HG03520 (cell line): ENCODE data around the gene TSEN54.
"Not testable (repeated sequence)": the region's sequence is repeated elsewhere in the genome, so short reads cannot be mapped to it uniquely, and the experiment has no call there.

ENCODE experiments used
- ATAC-seq: cut with Tn5 transposase; IDR thresholded peaks from one replicate; pipeline ENCODE4 v1.9.1; 2021; ENCODE audit warnings: mild to moderate bottlenecking, moderate library complexity; ENCODE audit not compliant: unreplicated experiment

The TSEN54 gene

GRCh38 chr17:75516255-75516618, at the start of gene TSEN54:
Gene TSEN54, plus strand, starts transcription at chr17:75516528. Its CDS starts 33 bp downstream, at chr17:75516561.
- peak; percentile 69 for ATAC-seq

GRCh38 chr17:75468291-75468754, 48.0 kb upstream of the TSEN54 start:
- no peak for ATAC-seq

DNA sequence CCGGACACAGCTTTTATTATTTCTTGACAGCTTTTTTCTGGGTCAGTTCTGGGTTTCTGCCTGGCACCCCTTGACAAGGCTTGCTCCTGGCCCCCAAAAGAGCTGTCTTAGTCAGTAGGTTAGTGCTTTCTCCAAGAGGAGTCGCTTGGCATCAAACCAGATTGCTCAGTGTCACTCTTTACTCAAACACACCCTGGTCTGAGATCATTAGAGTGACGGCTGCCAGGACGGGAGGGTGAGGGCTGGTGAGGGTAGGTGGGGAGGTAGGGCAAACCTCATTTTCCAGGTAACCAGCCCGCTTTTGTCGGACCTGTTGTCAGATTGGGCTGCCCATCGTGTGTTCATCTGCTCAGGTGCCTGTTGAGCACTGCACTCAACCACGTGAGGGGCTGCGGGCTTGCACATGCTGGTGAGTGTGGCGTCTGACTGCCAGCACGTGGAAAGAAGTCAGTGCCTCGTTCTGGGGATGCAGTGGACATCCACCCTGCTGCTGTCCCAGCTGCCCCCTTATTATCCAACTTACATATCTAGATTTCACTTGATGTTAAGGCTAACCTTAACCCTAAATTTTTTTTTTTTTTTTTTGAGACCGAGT, 47.5 kb upstream of the TSEN54 start:
- ATAC-seq, result no peak

DNA sequence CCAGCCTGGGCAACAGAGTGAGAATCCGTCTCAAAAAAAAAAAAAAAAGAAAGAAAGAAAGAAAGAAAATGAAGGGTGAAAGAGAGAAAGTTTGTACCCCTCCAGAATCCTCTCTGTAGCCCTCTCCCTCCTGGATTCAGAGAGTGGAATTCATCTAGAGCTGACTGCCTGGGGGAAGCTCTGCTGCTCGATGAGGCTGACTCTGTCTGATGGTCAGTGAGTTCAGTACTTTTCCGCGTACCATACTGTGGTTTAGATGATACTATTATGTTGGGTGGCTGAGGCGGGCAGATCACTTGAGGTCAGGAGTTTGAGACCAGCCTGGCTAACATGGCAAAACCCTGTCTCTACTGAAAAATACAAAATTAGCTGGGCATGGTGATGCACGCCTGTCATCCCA, 45.1 kb upstream of the TSEN54 start:
- ATAC-seq, result no peak

GRCh38 chr17:75472119-75472518, 44.2 kb upstream of the TSEN54 start:
- no peak for ATAC-seq

GRCh38 chr17:75473246-75473645, 43.1 kb upstream of the TSEN54 start:
- ATAC-seq, result no peak

- no peak for ATAC-seq
These were observed 41.6 kb upstream of the TSEN54 start for GRCh38 chr17:75474736-75475135.

DNA sequence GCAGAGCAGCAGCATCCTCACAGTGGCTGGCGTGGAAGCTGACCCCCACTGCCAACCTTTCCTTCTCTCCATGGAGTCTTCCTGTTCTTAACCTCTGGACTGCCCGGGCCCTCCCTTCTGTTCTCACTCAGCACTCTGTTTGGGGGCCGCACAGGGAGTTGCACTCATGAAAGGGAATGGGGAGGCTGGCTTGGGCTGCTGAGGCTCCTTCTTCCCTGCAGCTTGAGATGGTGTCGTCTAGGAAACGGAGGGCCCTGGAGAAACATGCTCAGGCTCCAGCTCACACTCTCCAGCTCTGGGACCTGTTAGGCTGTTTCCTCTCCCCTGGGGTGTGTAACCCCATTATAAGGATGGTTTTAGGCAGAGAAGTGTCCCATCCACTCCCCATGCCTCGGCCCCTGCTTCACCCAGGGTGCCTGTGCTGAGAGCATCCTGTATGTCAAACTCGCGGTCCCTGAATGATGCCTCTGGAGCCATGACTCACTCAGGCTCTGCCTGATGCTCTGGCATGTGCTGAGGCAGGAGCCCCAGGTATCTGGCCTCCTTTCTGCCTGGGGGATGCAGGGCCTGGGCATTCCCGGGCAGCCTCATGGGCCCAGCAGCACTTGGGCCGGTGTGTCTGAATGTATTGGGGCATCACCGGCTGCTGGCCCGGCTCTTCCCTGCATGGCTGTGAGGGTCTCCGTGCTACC, 41.0 kb upstream of the TSEN54 start:
- ATAC-seq, result no peak

DNA sequence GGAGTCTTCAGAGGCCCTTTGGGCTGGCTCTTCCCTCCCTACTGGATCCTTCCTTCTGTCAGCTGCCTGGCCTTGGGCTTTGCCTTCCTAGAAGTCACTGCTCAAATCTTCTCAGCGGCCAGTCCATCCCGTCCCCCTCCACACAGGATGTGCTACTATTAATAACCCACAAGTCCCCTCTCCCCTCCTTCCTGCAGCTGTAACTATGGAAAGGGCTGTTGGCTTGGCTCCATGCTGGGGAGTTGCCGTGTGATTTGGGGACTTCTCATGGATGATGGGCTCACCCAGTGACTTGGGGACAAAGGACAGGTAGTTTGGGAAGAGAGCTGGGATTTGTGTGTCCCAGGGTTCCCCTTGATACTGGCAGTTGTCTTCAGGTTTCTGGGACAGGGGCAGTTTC, 40.5 kb upstream of the TSEN54 start:
- no peak for ATAC-seq

DNA sequence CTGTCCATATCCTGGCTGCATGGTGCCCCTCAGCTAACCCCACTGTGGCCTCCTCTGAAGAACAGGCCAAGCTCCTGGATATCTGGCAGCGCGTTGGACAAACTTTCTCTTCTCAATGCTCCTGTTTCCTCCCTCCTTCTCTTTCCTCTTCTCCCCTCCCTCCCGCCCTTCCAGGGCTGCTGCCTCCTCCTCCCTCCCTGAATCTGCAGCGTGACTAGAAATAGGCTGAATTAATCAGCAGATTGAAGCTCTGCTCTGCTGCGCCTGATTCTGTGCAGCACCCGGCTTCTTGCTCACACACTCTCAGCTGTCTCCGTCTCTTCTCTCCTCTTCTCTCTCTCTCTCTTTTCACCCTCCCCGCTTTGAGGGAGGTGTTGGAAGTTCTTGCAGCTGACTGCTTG, 40.1 kb upstream of the TSEN54 start:
- no peak for ATAC-seq

DNA sequence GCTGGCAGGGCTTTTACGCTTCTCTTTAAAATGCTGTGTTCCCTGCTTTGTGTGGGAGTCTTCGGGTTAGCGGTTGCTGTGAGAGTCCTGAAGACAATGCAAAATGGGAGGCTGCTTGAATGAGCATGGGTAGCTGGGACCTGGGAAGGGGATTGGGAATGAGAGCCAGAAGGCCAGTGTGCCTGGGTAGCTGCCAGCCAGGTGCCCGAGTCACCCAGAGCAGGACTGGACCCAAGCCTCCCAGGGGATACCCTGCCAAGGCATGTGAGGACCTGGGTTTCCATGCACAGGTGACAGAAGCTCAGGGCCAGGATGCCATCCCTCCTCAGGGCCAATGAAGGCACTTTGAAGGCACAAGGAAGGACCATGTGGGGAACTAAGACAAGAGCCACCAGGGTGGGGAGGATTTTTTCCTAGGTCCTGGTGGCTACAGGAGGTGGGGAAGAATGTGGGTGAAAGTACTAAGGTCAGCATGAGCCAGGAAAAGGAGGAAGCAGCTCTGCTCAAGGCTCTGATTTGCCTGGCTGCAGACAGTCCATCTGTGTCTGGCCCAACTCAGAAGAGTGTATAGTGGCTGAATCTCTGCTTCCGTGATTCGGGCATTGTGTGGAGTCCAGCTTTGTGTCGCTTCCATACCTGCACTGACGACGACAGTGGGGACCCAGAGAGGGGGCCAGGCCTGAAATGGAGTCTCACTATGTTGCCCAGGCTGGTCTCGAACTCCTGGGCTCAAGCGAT, 39.4 kb upstream of the TSEN54 start:
- ATAC-seq, result no peak

DNA sequence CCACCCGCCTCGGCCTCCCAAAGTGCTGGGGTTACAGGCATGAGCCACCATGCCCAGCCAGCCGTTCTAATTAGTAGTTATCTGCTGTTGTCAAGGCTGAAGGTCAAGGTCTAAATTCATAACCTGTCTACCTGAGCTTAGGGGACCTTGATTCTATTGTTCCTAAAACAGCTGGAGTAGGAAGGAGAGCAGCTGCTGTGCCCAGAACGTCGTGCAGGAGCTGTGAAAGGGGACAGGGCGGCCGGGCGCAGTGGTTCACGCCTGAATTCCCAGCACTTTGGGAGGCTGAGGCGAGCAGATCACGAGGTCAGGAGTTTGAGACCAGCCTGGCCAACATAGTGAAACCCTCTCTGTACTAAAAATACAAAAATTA, 38.9 kb upstream of the TSEN54 start:
- ATAC-seq, result not testable (repeated sequence)

DNA sequence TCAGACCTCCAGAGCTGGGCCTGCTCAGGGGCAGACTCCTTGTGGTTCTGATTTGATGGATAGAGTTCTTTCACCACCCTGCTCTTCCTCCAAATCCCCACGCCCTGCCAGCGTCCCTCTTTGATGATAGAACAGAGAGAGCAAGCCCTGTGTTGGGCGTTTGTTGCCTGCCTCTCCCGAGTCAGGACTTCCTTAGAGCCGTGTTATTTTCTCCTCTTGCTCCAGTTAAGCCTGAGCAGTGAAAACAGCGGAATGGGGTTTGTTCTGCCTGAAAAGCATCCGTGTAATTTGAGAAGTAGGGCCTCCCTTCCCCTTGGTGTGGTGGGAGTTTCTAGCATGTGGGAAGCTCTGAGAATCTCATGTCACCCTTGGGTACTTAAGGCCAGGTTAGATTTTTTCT, 37.8 kb upstream of the TSEN54 start:
- ATAC-seq, result no peak

DNA sequence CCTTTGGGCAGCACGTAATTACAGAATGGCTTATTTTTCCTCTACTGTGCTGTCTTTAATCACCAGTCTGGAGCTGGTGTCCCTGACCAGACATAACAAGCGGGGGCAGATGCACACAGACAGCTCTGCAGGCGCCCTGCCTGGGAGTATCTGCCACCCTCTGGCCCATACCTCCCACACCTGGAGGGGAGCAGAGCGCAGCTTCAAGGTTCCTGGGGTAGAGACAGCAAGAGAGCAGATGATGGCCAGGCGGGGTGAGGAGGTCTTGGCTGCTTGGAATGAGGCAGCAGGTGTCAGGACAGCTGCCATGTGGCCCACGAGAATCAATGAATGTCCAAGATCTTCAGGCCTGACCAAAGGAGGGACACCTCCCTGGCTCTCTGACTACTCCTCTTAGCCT, 36.0 kb upstream of the TSEN54 start:
- no peak for ATAC-seq

- ATAC-seq, result no peak
These were observed 34.9 kb upstream of the TSEN54 start for GRCh38 chr17:75481194-75482068.

DNA sequence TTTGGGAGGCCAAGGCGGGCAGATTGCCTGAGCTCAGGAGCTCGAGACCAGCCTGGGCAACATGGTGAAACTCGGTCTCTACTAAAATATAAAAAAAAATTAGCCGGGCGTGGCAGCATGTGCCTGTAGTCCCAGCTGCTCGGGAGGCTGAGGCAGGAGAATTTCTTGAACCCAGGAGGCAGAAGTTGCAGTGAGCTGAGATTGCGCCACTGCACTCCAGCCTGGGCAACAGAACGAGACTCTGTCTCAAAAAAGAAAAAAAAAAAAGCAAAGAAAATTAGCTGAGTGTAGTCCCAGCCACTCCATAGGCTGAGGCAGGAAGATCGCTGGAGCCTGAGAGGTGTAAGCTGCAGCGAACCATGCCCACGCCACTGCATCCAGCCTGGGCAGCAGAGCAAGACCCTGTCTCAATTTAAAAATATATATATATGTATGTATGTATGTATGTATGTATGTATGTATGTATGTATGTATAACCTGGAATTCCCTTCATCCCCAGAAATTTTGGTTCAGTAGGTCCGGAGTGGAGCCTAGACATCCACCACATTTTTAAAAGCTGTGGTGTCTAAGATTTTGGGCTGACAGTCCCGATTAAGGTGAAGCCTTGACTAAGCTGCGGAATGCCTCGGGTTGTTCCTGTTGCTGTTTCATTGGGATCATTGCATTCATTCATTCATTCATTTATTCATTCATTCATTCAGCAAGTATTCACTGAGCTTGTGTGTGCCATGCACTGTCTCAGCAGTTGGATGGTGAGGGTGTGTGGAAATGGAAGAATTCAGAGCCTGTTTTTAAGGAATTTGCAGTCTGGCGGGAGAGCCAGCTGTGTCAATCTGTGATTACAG, 34.0 kb upstream of the TSEN54 start:
- ATAC-seq, result no peak

DNA sequence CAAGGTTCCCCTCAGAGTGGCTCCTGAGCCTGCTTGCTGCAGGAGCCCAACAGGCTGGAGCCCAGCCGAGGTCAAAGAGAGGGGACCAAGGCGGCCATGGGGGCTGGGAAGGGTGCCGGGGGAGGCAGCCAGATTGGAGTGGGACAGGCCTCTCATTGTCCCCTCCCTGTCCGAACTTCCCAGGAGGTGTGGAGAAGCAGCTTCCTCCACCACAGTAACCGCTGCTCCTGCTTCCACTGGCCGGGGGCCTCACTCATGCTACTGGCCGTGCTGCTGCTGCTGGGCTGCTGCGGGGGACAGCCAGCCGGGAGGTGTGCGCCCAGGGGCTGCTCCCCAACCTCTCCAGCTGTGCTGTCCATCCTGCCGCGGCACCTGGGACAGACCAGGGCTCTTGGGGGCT, 30.6 kb upstream of the TSEN54 start:
- no peak for ATAC-seq

DNA sequence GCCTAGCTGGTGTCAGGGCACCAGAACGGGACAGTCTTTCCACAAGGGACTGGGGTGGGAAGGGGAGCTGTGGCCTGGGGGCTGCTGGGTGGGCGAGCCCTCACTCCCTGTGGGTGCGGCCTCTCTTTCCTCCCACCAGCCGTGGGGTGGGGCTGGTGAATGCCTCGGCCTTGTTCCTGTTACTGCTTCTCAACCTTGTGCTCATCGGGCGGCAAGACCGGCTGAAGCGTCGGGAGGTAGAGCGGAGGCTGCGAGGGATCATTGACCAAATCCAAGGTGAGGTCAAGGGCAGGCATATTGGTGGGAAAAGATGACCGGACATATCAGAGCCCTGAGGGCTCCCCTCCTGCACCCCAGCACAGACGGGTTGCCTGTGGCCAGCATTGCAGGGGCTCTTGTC, 30.2 kb upstream of the TSEN54 start:
- ATAC-seq, result no peak

- no peak for ATAC-seq
These were observed 29.4 kb upstream of the TSEN54 start for GRCh38 chr17:75486951-75487350.

DNA sequence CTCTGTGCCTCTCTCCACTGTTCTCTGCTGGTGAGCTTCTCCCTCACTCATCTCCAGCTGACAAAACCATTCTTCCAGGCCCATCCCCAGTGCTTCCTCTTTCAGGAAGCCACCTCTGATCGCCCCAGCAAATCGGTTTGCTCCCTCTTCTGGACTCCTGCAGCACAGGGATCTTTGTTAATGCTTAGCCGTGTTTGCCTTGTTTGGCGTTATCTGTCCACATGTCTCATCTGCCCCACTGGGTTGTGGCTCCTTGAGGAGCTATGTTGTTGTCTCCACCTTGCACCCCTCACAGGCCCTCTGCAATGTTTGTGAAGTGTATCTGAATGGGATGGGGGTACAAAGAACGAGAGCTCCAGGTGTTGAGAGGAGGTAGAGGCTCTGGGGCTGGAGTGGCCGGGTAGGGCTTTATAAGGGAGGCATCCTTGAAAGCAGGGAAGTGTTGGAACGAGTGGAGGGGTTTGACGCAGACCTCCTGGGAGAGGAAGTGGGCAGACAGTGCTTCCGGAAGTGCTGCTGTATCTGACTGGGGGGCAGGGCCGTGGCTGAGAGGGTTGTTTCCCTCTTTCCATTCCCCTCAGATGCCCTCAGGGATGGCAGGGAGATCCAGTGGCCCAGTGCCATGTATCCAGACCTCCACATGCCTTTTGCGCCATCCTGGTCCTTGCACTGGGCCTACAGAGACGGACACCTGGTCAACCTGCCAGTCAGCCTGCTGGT, 28.8 kb upstream of the TSEN54 start:
- ATAC-seq, result no peak
